Hepatocyte (in vitro differentiated cells): ENCODE data around the gene RNU5D-1. TPM values are rescaled to one million over a fixed set of nuclear protein-coding genes. Genes with fewer than 3 reads are reported as not detected.

Experiments
- DNase-seq: peaks from one replicate; pipeline ENCODE4 v3.0.0-alpha.2; 2016; ENCODE audit warnings: low spot score
- H2AFZ ChIP-seq: fragments of 200-600 bp; sonication (generic); 2 replicates; pipeline ENCODE4 v1.6.0; 2016; ENCODE audit warnings: antibody characterized with exemption, mild to moderate bottlenecking
- H3K27ac ChIP-seq: fragments of 200-600 bp; sonication (generic); 2 replicates; pipeline ENCODE4 v1.5.1; 2016; ENCODE audit warnings: mild to moderate bottlenecking
- H3K27me3 ChIP-seq: fragments of 200-600 bp; sonication (generic); 2 replicates; pipeline ENCODE4 v1.6.1; 2016
- H3K36me3 ChIP-seq: fragments of 200-600 bp; sonication (generic); replicated peaks from 2 replicates; pipeline ENCODE4 v1.5.1; 2016; ENCODE audit warnings: low read depth; ENCODE audit not compliant: insufficient read depth
- H3K4me1 ChIP-seq: fragments of 200-600 bp; sonication (generic); 2 replicates; pipeline ENCODE4 v1.5.1; 2016; ENCODE audit warnings: mild to moderate bottlenecking, moderate library complexity; ENCODE audit not compliant: insufficient read depth
- H3K4me2 ChIP-seq: fragments of 200-600 bp; sonication (generic); 2 replicates; pipeline ENCODE4 v1.6.0; 2016
- H3K4me3 ChIP-seq: fragments of 200-600 bp; sonication (generic); 2 replicates; pipeline ENCODE4 v1.5.1; 2016; ENCODE audit warnings: mild to moderate bottlenecking
- H3K79me2 ChIP-seq: fragments of 200-600 bp; sonication (generic); 2 replicates; pipeline ENCODE4 v1.6.0; 2017; ENCODE audit warnings: mild to moderate bottlenecking
- H3K9me2 ChIP-seq: fragments of 200-600 bp; sonication (generic); replicated peaks from 2 replicates; pipeline ENCODE4 v1.6.0; 2017; ENCODE audit warnings: mild to moderate bottlenecking; ENCODE audit not compliant: insufficient read depth
- H3K9me3 ChIP-seq: fragments of 200-600 bp; sonication (generic); 2 replicates; pipeline ENCODE4 v1.5.1; 2016; ENCODE audit warnings: low read depth, mild to moderate bottlenecking
- H4K20me1 ChIP-seq: fragments of 200-600 bp; sonication (generic); 2 replicates; pipeline ENCODE4 v1.6.0; 2016; ENCODE audit warnings: mild to moderate bottlenecking; ENCODE audit not compliant: insufficient read depth, poor library complexity, severe bottlenecking
- EZH2 ChIP-seq: fragments of 200-600 bp; sonication (generic); IDR thresholded peaks from 2 replicates; pipeline ENCODE4 v1.6.1; 2016; ENCODE audit warnings: antibody characterized with exemption, mild to moderate bottlenecking, borderline replicate concordance
- EZH2phosphoT487 ChIP-seq: fragments of 200-600 bp; sonication (generic); IDR thresholded peaks from one replicate; pipeline ENCODE4 v1.6.1; 2018; ENCODE audit warnings: antibody characterized with exemption, mild to moderate bottlenecking, low read depth, moderate library complexity; ENCODE audit not compliant: unreplicated experiment, severe bottlenecking
- WGBS: methylation state at CpG from one replicate; pipeline ENCODE4 v1.1.6; 2016; ENCODE audit warnings: low lambda C conversion rate; ENCODE audit errors: missing lambda C conversion rate; 5-methylcytosine and 5-hydroxymethylcytosine counted together
- polyA plus RNA-seq: library from polyadenylated mRNA; unstranded; fragments of >200 nt; fragmentation: Nextera tagmentation; extraction: Ambion mirVana; gene quantifications from 2 replicates; pipeline ENCODE4 v1.2.1, GENCODE V29; 2016
- total RNA-seq: library from RNA; depleted of rRNA; stranded (reverse); fragments of >200 nt; gene quantifications from 2 replicates; pipeline ENCODE4 v1.2.3, GENCODE V29; 2014
- TF ChIP-seq, protein P1 (sequence below): fragments of 200-600 bp; sonication (generic); IDR thresholded peaks from 2 replicates; pipeline ENCODE4 v1.5.1; 2016; ENCODE audit warnings: antibody characterized with exemption, mild to moderate bottlenecking; ENCODE audit not compliant: poor library complexity

RNU5D-1 gene
- total and polyA plus RNA-seq, 2 experiments from 2014 or later: not detected

DNA sequence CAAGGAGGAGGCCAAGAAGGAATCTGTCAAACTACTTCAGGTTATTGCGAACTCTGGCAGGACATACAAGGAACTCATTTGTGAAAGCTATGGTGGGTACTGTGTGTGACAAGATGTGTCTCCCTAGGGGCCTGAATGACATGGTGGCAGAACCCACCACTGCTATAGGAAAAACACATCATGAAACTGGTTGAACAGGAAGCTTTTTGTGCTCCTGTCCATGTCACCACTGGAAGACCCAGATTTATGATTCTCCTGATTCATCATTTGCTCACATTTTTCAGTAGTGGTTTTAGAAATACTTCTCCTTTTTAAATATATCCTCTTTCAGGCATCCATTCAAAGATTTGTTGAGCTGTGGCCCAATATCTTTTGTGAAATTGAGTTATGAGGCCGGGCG lies 32.8 kb downstream of the RNU5D-1 start:
- H4K20me1 ChIP-seq: no peaks in the 10 kb centered on the region
- no peaks in the 10 kb centered on the region for H3K9me3 ChIP-seq
- no peak overlapping the region for H3K4me3 ChIP-seq
- H3K4me2 ChIP-seq: no peak overlapping the region
- no peak for DNase-seq
- H3K27me3 ChIP-seq: no peaks in the 10 kb centered on the region
- H3K4me1 ChIP-seq: peaks cover 4% of the 10 kb centered on the region
- no peaks in the 10 kb centered on the region for H3K9me2 ChIP-seq
- no peaks in the 10 kb centered on the region for H3K79me2 ChIP-seq
- H3K27ac ChIP-seq: no peak overlapping the region
- WGBS: 100% methylated on average over 3 of the region's 3 CpGs
- H3K36me3 ChIP-seq: no peaks in the 10 kb centered on the region
- no peak overlapping the region for H2AFZ ChIP-seq
- TF ChIP-seq EZH2phosphoT487 (no peak), EZH2 (no peak)
- TF ChIP-seq, protein P1, sequence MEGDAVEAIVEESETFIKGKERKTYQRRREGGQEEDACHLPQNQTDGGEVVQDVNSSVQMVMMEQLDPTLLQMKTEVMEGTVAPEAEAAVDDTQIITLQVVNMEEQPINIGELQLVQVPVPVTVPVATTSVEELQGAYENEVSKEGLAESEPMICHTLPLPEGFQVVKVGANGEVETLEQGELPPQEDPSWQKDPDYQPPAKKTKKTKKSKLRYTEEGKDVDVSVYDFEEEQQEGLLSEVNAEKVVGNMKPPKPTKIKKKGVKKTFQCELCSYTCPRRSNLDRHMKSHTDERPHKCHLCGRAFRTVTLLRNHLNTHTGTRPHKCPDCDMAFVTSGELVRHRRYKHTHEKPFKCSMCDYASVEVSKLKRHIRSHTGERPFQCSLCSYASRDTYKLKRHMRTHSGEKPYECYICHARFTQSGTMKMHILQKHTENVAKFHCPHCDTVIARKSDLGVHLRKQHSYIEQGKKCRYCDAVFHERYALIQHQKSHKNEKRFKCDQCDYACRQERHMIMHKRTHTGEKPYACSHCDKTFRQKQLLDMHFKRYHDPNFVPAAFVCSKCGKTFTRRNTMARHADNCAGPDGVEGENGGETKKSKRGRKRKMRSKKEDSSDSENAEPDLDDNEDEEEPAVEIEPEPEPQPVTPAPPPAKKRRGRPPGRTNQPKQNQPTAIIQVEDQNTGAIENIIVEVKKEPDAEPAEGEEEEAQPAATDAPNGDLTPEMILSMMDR: no peak

DNA sequence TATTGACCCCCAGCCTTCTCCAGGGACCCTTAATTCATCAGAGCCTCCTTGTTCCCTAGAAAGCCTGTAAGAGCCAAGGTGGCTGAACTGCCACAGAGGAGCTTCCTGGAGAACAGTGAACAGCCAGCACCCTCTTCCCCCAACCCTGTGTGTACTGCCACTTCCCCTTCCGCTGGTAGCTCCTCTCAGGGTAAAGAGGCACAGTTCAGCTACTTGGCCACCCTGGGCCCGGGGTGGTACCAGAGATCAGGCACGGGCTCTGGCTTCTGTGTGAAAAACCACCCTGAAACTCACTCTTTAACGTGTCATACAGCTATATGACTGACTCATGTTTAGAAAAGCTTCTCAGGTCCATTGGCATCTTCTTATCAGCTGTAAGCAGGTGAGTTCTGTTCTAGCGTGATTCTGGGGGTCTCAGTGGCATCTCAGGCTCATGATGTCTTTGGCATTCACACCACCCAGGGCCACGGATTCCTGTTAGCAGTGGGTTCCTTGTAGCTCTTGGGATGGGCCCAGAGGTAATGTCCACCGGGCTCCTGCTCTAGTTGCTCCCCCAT lies 34.1 kb downstream of the RNU5D-1 start:
- H3K9me2 ChIP-seq: no peaks in the 10 kb centered on the region
- no peak for TF ChIP-seq EZH2phosphoT487
- TF ChIP-seq, protein P1: no peak
- no peak for TF ChIP-seq EZH2
- no peak overlapping the region for H3K4me2 ChIP-seq
- H4K20me1 ChIP-seq: no peaks in the 10 kb centered on the region
- H3K9me3 ChIP-seq: no peaks in the 10 kb centered on the region
- no peaks in the 10 kb centered on the region for H3K27me3 ChIP-seq
- DNase-seq: no peak
- H3K36me3 ChIP-seq: no peaks in the 10 kb centered on the region
- H3K27ac ChIP-seq: no peak overlapping the region
- no peak overlapping the region for H2AFZ ChIP-seq
- H3K4me3 ChIP-seq: no peak overlapping the region
- no peaks in the 10 kb centered on the region for H3K79me2 ChIP-seq
- H3K4me1 ChIP-seq: peaks cover 4% of the 10 kb centered on the region
- 88% methylated on average over 7 of the region's 7 CpGs for WGBS

DNA sequence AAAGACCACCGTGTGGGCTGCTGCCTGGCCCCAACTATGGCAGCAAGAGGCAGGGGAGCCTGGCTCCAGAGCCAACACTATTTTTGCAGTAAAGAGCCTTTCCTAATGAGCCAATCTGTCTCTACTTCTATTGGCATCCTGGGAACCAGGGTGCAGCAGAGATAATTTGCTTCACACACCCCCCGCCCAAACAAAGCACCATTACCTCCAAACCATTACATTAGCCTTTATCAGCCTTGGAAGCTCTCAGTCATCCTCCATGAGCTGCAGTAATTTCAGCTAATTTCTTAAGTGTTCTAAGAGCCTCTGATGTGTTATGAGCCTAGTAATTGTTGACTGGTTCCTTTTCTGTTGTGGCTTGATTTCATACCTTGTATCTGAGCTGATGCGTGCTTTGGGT lies 34.9 kb downstream of the RNU5D-1 start:
- Histone ChIP-seq H3K36me3 (no peaks in the 10 kb centered on the region), H3K4me2 (no peak overlapping the region), H3K27ac (no peak overlapping the region), H3K27me3 (no peaks in the 10 kb centered on the region), H3K79me2 (no peaks in the 10 kb centered on the region), H3K4me1 (peaks cover 4% of the 10 kb centered on the region), H2AFZ (no peak overlapping the region), H3K4me3 (no peak overlapping the region), H3K9me2 (no peaks in the 10 kb centered on the region), H3K9me3 (no peaks in the 10 kb centered on the region), H4K20me1 (no peaks in the 10 kb centered on the region)
- 83% methylated on average over 3 of the region's 3 CpGs for WGBS
- no peak for DNase-seq
- TF ChIP-seq EZH2phosphoT487 (no peak), EZH2 (no peak)
- TF ChIP-seq, protein P1: no peak

DNA sequence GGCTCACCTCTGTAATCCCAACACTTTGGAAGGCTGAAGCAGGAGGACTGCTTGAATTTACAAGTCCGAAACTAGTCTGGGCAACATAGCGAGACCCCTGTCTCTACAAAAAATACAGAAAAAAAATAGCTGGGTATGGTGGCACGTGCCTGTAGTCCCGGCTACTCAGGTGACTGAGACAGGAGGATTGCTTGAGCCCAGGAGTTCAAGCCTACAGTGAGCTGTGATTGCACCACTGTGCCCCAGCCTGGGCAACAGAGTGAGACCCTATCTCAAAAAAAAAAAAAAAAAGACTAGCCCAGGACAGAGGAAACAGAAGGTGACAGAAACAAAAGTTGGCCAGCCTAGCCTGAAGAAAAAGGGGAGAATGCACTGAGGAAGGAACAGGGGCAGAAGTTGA lies 35.3 kb downstream of the RNU5D-1 start:
- H3K4me1 ChIP-seq: peaks cover under 1% of the 10 kb centered on the region
- TF ChIP-seq EZH2phosphoT487 (no peak), EZH2 (no peak)
- TF ChIP-seq, protein P1: no peak
- H3K9me3 ChIP-seq: no peaks in the 10 kb centered on the region
- H3K9me2 ChIP-seq: no peaks in the 10 kb centered on the region
- H4K20me1 ChIP-seq: no peaks in the 10 kb centered on the region
- WGBS: 95% methylated on average over 4 of the region's 4 CpGs
- no peak overlapping the region for H3K4me3 ChIP-seq
- H3K27ac ChIP-seq: no peak overlapping the region
- H3K4me2 ChIP-seq: no peak overlapping the region
- DNase-seq: no peak
- H3K27me3 ChIP-seq: no peaks in the 10 kb centered on the region
- no peaks in the 10 kb centered on the region for H3K79me2 ChIP-seq
- H2AFZ ChIP-seq: no peak overlapping the region
- H3K36me3 ChIP-seq: no peaks in the 10 kb centered on the region
